GM23338 (cell line): ENCODE measurements around the gene TGFBRAP1. TPM values are rescaled to one million over a fixed set of nuclear protein-coding genes. Genes with fewer than 3 reads are reported as not detected.

Source experiments
- ATAC-seq: fragments of 200-7000 bp; cut with Tn5 transposase; 3 replicates; pipeline ENCODE4 v1.9.1; 2020
- DNase-seq: peaks from one replicate; pipeline ENCODE4 v3.0.0-alpha.2; 2015; ENCODE audit warnings: low spot score
- H2AFZ ChIP-seq: fragments of 200-600 bp; sonication (generic); 2 replicates; pipeline ENCODE4 v1.8.0; 2016; ENCODE audit warnings: antibody characterized with exemption, mild to moderate bottlenecking, moderate library complexity
- H3F3A ChIP-seq: fragments of 200-600 bp; sonication (generic); replicated peaks from 2 replicates; pipeline ENCODE4 v1.8.0; 2017; ENCODE audit warnings: antibody characterized with exemption, mixed run types, low read depth
- H3K27ac ChIP-seq: fragments of 200-600 bp; sonication (generic); 2 replicates; pipeline ENCODE4 v1.6.1; 2016; ENCODE audit warnings: low read depth
- H3K27me3 ChIP-seq: fragments of 200-600 bp; sonication (generic); 2 replicates; pipeline ENCODE4 v1.8.0; 2016; ENCODE audit warnings: mild to moderate bottlenecking, mixed run types, moderate library complexity; ENCODE audit not compliant: insufficient read depth
- H3K36me3 ChIP-seq: fragments of 200-600 bp; sonication (generic); 2 replicates; pipeline ENCODE4 v1.8.0; 2016; ENCODE audit warnings: mild to moderate bottlenecking; ENCODE audit not compliant: insufficient read depth
- H3K4me1 ChIP-seq: fragments of 200-600 bp; sonication (generic); 2 replicates; pipeline ENCODE4 v1.8.0; 2016; ENCODE audit warnings: mild to moderate bottlenecking, moderate library complexity; ENCODE audit not compliant: insufficient read depth
- H3K4me2 ChIP-seq: fragments of 200-600 bp; sonication (generic); 2 replicates; pipeline ENCODE4 v1.7.1; 2017; ENCODE audit warnings: mixed run types
- H3K4me3 ChIP-seq: fragments of 200-600 bp; sonication (generic); 2 replicates; pipeline ENCODE4 v1.6.1; 2016; ENCODE audit warnings: mixed run types
- H3K79me2 ChIP-seq: fragments of 200-600 bp; sonication (generic); replicated peaks from 2 replicates; pipeline ENCODE4 v1.8.0; 2017; ENCODE audit warnings: mild to moderate bottlenecking; ENCODE audit not compliant: insufficient read depth
- H3K9me2 ChIP-seq: fragments of 200-600 bp; sonication (generic); 2 replicates; pipeline ENCODE4 v1.8.0; 2017; ENCODE audit not compliant: insufficient read depth
- H4K20me1 ChIP-seq: fragments of 200-600 bp; sonication (generic); replicated peaks from 2 replicates; pipeline ENCODE4 v1.8.0; 2017; ENCODE audit warnings: mild to moderate bottlenecking; ENCODE audit not compliant: insufficient read depth
- H3K27ac Mint-ChIP-seq: 2 replicates; pipeline ENCODE4 v1.8.0; 2020; ENCODE audit warnings: inconsistent platforms, mild to moderate bottlenecking, moderate library complexity, mixed read lengths
- H3K27me3 Mint-ChIP-seq: 3 replicates; pipeline ENCODE4 v1.8.0; 2022; ENCODE audit warnings: low read depth, mild to moderate bottlenecking, moderate library complexity, mixed read lengths, inconsistent platforms; ENCODE audit not compliant: insufficient read depth, poor library complexity
- H3K36me3 Mint-ChIP-seq: 3 replicates; pipeline ENCODE4 v1.8.0; 2021; ENCODE audit warnings: low read depth, mild to moderate bottlenecking, inconsistent platforms, moderate library complexity, mixed read lengths
- H3K4me1 Mint-ChIP-seq: 3 replicates; pipeline ENCODE4 v1.8.0; 2020; ENCODE audit warnings: mild to moderate bottlenecking, inconsistent platforms, mixed read lengths
- H3K4me3 Mint-ChIP-seq: 3 replicates; pipeline ENCODE4 v1.8.0; 2021; ENCODE audit warnings: moderate library complexity, mild to moderate bottlenecking, inconsistent platforms, mixed read lengths
- H3K9me3 Mint-ChIP-seq: 3 replicates; pipeline ENCODE4 v1.8.0; 2020; ENCODE audit warnings: moderate library complexity, mild to moderate bottlenecking, inconsistent platforms, mixed read lengths
- CREB1 ChIP-seq: fragments of 250-450 bp; sonication (Bioruptor Pico); IDR thresholded peaks from 2 replicates; pipeline ENCODE4 v1.5.0; 2020; ENCODE audit warnings: low read depth, mild to moderate bottlenecking, moderate library complexity
- ETS1 ChIP-seq: IDR thresholded peaks from 2 replicates; pipeline ENCODE4 v1.6.1; 2016; ENCODE audit warnings: antibody characterized with exemption
- EZH2phosphoT487 ChIP-seq: fragments of 200-600 bp; sonication (generic); IDR thresholded peaks from one replicate; pipeline ENCODE4 v1.8.1; 2018; ENCODE audit warnings: antibody characterized with exemption; ENCODE audit not compliant: unreplicated experiment
- NANOG ChIP-seq: IDR thresholded peaks from 2 replicates; pipeline ENCODE4 v1.6.1; 2016; ENCODE audit warnings: antibody characterized with exemption, borderline replicate concordance
- POLR2AphosphoS5 ChIP-seq: IDR thresholded peaks from 2 replicates; pipeline ENCODE4 v1.6.1; 2016; ENCODE audit warnings: antibody characterized with exemption, low read depth
- STAT1 ChIP-seq: IDR thresholded peaks from one replicate; pipeline ENCODE4 v1.6.1; 2016; ENCODE audit warnings: antibody characterized with exemption; ENCODE audit not compliant: unreplicated experiment
- ZNF114 ChIP-seq: fragments of 250-450 bp; sonication (Bioruptor Pico); IDR thresholded peaks from 2 replicates; pipeline ENCODE4 v1.5.0; 2020; ENCODE audit warnings: mild to moderate bottlenecking, moderate library complexity
- ZNF331 ChIP-seq: fragments of 250-450 bp; sonication (Bioruptor Pico); IDR thresholded peaks from 2 replicates; pipeline ENCODE4 v1.5.0; 2020; ENCODE audit warnings: low read depth, mild to moderate bottlenecking, moderate library complexity
- polyA plus RNA-seq: library from polyadenylated mRNA; unstranded; fragments of >200 nt; fragmentation: Nextera tagmentation; extraction: Ambion mirVana; gene quantifications from 2 replicates; pipeline ENCODE4 v1.2.1, GENCODE V29; 2016
- total RNA-seq: library from RNA; depleted of rRNA; stranded (reverse); fragments of >200 nt; shearing (Covaris generic); gene quantifications from 2 replicates; pipeline ENCODE4 v1.2.3, GENCODE V29; 2014
- TF ChIP-seq, protein P1 (sequence below): fragments of 250-450 bp; sonication (Bioruptor Pico); IDR thresholded peaks from 2 replicates; pipeline ENCODE4 v1.5.0; 2020; ENCODE audit warnings: mild to moderate bottlenecking, moderate library complexity
- TF ChIP-seq, protein P2 (sequence below), 2 experiments: fragments of 200-600 bp in 1 of 2; sonication (generic) in 1 of 2; conservative IDR thresholded peaks; 2 replicates each; pipeline versions ENCODE4 v1.5.1 to v1.6.1; 2016 to 2017; ENCODE audit warnings: antibody characterized with exemption in 2 of 2, low read depth in 2 of 2, mild to moderate bottlenecking in 2 of 2, moderate library complexity in 1 of 2
- TF ChIP-seq, protein P3 (sequence below): IDR thresholded peaks from one replicate; pipeline ENCODE4 v1.6.1; 2018; ENCODE audit warnings: antibody characterized with exemption; ENCODE audit not compliant: unreplicated experiment

TGFBRAP1 gene
- total and polyA plus RNA-seq, 2 experiments from 2014 or later, result 6.3 to 23.5 TPM

- peaks cover 17% of the 10 kb centered on the region for H3K4me1 Mint-ChIP-seq
- H3K4me1 ChIP-seq, result peaks cover 7% of the 10 kb centered on the region
- no peaks in the 10 kb centered on the region for H3K9me2 ChIP-seq
- H3K36me3 Mint-ChIP-seq, result peaks cover 8% of the 10 kb centered on the region; the same call in 2 of the 3 replicates
- no peaks in the 10 kb centered on the region for H3K27me3 ChIP-seq
- no peak overlapping the region for H3K27ac ChIP-seq
- H3K4me3 ChIP-seq, result no peak overlapping the region
- H3K36me3 ChIP-seq, result no peaks in the 10 kb centered on the region
- no peaks in the 10 kb centered on the region for H3K27me3 Mint-ChIP-seq
- H3K4me3 Mint-ChIP-seq, result no peak overlapping the region
- no peak overlapping the region for H3K27ac Mint-ChIP-seq
- TF ChIP-seq ZNF331 (CRISPR knock-in tag) (no peak), CREB1 (CRISPR knock-in tag) (no peak), NANOG (no peak), EZH2phosphoT487 (no peak), ETS1 (no peak), ZNF114 (CRISPR knock-in tag) (no peak), POLR2AphosphoS5 (no peak), STAT1 (no peak)
- TF ChIP-seq, protein P1, sequence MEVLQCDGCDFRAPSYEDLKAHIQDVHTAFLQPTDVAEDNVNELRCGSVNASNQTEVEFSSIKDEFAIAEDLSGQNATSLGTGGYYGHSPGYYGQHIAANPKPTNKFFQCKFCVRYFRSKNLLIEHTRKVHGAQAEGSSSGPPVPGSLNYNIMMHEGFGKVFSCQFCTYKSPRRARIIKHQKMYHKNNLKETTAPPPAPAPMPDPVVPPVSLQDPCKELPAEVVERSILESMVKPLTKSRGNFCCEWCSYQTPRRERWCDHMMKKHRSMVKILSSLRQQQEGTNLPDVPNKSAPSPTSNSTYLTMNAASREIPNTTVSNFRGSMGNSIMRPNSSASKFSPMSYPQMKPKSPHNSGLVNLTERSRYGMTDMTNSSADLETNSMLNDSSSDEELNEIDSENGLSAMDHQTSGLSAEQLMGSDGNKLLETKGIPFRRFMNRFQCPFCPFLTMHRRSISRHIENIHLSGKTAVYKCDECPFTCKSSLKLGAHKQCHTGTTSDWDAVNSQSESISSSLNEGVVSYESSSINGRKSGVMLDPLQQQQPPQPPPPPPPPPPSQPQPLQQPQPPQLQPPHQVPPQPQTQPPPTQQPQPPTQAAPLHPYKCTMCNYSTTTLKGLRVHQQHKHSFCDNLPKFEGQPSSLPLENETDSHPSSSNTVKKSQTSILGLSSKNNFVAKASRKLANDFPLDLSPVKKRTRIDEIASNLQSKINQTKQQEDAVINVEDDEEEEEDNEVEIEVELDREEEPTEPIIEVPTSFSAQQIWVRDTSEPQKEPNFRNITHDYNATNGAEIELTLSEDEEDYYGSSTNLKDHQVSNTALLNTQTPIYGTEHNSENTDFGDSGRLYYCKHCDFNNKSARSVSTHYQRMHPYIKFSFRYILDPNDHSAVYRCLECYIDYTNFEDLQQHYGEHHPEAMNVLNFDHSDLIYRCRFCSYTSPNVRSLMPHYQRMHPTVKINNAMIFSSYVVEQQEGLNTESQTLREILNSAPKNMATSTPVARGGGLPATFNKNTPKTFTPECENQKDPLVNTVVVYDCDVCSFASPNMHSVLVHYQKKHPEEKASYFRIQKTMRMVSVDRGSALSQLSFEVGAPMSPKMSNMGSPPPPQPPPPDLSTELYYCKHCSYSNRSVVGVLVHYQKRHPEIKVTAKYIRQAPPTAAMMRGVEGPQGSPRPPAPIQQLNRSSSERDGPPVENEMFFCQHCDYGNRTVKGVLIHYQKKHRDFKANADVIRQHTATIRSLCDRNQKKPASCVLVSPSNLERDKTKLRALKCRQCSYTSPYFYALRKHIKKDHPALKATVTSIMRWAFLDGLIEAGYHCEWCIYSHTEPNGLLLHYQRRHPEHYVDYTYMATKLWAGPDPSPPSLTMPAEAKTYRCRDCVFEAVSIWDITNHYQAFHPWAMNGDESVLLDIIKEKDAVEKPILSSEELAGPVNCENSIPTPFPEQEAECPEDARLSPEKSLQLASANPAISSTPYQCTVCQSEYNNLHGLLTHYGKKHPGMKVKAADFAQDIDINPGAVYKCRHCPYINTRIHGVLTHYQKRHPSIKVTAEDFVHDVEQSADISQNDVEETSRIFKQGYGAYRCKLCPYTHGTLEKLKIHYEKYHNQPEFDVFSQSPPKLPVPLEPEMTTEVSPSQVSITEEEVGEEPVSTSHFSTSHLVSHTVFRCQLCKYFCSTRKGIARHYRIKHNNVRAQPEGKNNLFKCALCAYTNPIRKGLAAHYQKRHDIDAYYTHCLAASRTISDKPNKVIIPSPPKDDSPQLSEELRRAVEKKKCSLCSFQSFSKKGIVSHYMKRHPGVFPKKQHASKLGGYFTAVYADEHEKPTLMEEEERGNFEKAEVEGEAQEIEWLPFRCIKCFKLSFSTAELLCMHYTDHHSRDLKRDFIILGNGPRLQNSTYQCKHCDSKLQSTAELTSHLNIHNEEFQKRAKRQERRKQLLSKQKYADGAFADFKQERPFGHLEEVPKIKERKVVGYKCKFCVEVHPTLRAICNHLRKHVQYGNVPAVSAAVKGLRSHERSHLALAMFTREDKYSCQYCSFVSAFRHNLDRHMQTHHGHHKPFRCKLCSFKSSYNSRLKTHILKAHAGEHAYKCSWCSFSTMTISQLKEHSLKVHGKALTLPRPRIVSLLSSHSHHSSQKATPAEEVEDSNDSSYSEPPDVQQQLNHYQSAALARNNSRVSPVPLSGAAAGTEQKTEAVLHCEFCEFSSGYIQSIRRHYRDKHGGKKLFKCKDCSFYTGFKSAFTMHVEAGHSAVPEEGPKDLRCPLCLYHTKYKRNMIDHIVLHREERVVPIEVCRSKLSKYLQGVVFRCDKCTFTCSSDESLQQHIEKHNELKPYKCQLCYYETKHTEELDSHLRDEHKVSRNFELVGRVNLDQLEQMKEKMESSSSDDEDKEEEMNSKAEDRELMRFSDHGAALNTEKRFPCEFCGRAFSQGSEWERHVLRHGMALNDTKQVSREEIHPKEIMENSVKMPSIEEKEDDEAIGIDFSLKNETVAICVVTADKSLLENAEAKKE (CRISPR knock-in tag), result no peak
- TF ChIP-seq, protein P2, sequence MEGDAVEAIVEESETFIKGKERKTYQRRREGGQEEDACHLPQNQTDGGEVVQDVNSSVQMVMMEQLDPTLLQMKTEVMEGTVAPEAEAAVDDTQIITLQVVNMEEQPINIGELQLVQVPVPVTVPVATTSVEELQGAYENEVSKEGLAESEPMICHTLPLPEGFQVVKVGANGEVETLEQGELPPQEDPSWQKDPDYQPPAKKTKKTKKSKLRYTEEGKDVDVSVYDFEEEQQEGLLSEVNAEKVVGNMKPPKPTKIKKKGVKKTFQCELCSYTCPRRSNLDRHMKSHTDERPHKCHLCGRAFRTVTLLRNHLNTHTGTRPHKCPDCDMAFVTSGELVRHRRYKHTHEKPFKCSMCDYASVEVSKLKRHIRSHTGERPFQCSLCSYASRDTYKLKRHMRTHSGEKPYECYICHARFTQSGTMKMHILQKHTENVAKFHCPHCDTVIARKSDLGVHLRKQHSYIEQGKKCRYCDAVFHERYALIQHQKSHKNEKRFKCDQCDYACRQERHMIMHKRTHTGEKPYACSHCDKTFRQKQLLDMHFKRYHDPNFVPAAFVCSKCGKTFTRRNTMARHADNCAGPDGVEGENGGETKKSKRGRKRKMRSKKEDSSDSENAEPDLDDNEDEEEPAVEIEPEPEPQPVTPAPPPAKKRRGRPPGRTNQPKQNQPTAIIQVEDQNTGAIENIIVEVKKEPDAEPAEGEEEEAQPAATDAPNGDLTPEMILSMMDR (conservative IDR thresholded peaks at IDR 0.05; ENCODE audit: low read depth in 2 of 2), result no peak
- TF ChIP-seq, protein P3, sequence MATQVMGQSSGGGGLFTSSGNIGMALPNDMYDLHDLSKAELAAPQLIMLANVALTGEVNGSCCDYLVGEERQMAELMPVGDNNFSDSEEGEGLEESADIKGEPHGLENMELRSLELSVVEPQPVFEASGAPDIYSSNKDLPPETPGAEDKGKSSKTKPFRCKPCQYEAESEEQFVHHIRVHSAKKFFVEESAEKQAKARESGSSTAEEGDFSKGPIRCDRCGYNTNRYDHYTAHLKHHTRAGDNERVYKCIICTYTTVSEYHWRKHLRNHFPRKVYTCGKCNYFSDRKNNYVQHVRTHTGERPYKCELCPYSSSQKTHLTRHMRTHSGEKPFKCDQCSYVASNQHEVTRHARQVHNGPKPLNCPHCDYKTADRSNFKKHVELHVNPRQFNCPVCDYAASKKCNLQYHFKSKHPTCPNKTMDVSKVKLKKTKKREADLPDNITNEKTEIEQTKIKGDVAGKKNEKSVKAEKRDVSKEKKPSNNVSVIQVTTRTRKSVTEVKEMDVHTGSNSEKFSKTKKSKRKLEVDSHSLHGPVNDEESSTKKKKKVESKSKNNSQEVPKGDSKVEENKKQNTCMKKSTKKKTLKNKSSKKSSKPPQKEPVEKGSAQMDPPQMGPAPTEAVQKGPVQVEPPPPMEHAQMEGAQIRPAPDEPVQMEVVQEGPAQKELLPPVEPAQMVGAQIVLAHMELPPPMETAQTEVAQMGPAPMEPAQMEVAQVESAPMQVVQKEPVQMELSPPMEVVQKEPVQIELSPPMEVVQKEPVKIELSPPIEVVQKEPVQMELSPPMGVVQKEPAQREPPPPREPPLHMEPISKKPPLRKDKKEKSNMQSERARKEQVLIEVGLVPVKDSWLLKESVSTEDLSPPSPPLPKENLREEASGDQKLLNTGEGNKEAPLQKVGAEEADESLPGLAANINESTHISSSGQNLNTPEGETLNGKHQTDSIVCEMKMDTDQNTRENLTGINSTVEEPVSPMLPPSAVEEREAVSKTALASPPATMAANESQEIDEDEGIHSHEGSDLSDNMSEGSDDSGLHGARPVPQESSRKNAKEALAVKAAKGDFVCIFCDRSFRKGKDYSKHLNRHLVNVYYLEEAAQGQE, result no peak
- H3K4me2 ChIP-seq, result no peak overlapping the region
- H3F3A ChIP-seq, result no peaks in the 10 kb centered on the region
- no peaks in the 10 kb centered on the region for H3K9me3 Mint-ChIP-seq
- H3K79me2 ChIP-seq, result peaks cover 88% of the 10 kb centered on the region
- no peak overlapping the region for H2AFZ ChIP-seq
- no peak for ATAC-seq
- DNase-seq, result no peak
- H4K20me1 ChIP-seq, result peaks cover 8% of the 10 kb centered on the region; the same call in 1 of the 2 replicates
Measured at GRCh38 chr2:105320651-105321215, 8.8 kb downstream of the TGFBRAP1 start.
